HepG2 (cell line): ENCODE measurements around the gene RASA1. TPM values are rescaled to one million over a fixed set of nuclear protein-coding genes. Genes with fewer than 3 reads are reported as not detected.

Source experiments
- AKAP8 ChIP-seq: sonication (generic); formaldehyde crosslinking; IDR thresholded peaks from 2 replicates; pipeline ENCODE4 v1.5.1; 2020; ENCODE audit warnings: mild to moderate bottlenecking, missing genetic modification reagents
- HNF4A ChIP-seq: sonication (generic); formaldehyde crosslinking; IDR thresholded peaks from 2 replicates; pipeline ENCODE4 v1.4.0; 2020; ENCODE audit warnings: missing genetic modification reagents
- KLF9 ChIP-seq: IDR thresholded peaks from 2 replicates; pipeline ENCODE4 v1.6.1; 2016; ENCODE audit warnings: low read depth
- RFXAP ChIP-seq: sonication (generic); formaldehyde crosslinking; IDR thresholded peaks from 2 replicates; pipeline ENCODE4 v1.4.0; 2020; ENCODE audit warnings: missing genetic modification reagents, borderline replicate concordance
- RXRB ChIP-seq: IDR thresholded peaks from 2 replicates; pipeline ENCODE4 v1.6.1; 2016; ENCODE audit warnings: borderline replicate concordance, missing genetic modification reagents, missing compliant biosample characterization
- SMAD3 ChIP-seq: sonication (generic); formaldehyde crosslinking; IDR thresholded peaks from 2 replicates; pipeline ENCODE4 v1.4.0; 2020; ENCODE audit warnings: missing genetic modification reagents
- SOX13 ChIP-seq, 3 experiments: fragments of 450-650 bp in 1 of 3; sonication (generic) in 1 of 3; formaldehyde crosslinking in 1 of 3; IDR thresholded peaks in 2 of 3; conservative IDR thresholded peaks in 1 of 3; 2 replicates each; pipeline versions ENCODE4 v1.5.0 to v1.6.1; 2016 to 2020; ENCODE audit warnings: antibody characterized with exemption in 1 of 3, mild to moderate bottlenecking in 1 of 3, missing compliant biosample characterization in 1 of 3, missing genetic modification reagents in 1 of 3, moderate library complexity in 1 of 3
- SP5 ChIP-seq: IDR thresholded peaks from 2 replicates; pipeline ENCODE4 v1.6.1; 2016; ENCODE audit warnings: low read depth, borderline replicate concordance
- SRY ChIP-seq: sonication (generic); formaldehyde crosslinking; IDR thresholded peaks from 2 replicates; pipeline ENCODE4 v1.8.0; 2022; ENCODE audit warnings: mild to moderate bottlenecking, missing genetic modification reagents
- ZNF598 ChIP-seq: sonication (generic); formaldehyde crosslinking; IDR thresholded peaks from 2 replicates; pipeline ENCODE4 v1.5.1; 2020; ENCODE audit warnings: mild to moderate bottlenecking, missing genetic modification reagents, borderline replicate concordance
- ZNF605 ChIP-seq: sonication (generic); formaldehyde crosslinking; IDR thresholded peaks from 2 replicates; pipeline ENCODE4 v1.8.0; 2022; ENCODE audit warnings: mild to moderate bottlenecking, missing genetic modification reagents
- ZNF619 ChIP-seq: sonication (generic); formaldehyde crosslinking; IDR thresholded peaks from 2 replicates; pipeline ENCODE4 v1.4.0; 2020; ENCODE audit warnings: mild to moderate bottlenecking, missing genetic modification reagents
- ZNF670 ChIP-seq: sonication (generic); formaldehyde crosslinking; IDR thresholded peaks from 2 replicates; pipeline ENCODE4 v1.8.0; 2022; ENCODE audit warnings: mild to moderate bottlenecking, missing genetic modification reagents, borderline replicate concordance
- ZNF772 ChIP-seq: sonication (generic); formaldehyde crosslinking; IDR thresholded peaks from 2 replicates; pipeline ENCODE4 v1.5.0; 2020; ENCODE audit warnings: mild to moderate bottlenecking, missing genetic modification reagents
- ZSCAN31 ChIP-seq: sonication (generic); formaldehyde crosslinking; IDR thresholded peaks from 2 replicates; pipeline ENCODE4 v1.5.0; 2020; ENCODE audit warnings: low read depth, mild to moderate bottlenecking, missing genetic modification reagents
- polyA plus RNA-seq, 8 experiments: library from polyadenylated mRNA; depleted of rRNA in 3 of 8; stranded (reverse) in 7 of 8; unstranded in 1 of 8; fragments of >200 nt; fragmentation: Illumina TruSeq in 4 of 8; extraction: Trizol in 4 of 8; gene quantifications; 2 replicates each; pipeline versions ENCODE4 v1.2.1 to v1.2.3, GENCODE V29; 2011 to 2016; ENCODE audit warnings: low read depth in 4 of 8, missing spikeins in 1 of 8, mixed read lengths in 1 of 8; ENCODE audit not compliant: insufficient read depth in 1 of 8
- total RNA-seq, 5 experiments: library from RNA; depleted of rRNA; stranded (reverse); fragments of >200 nt; fragmentation: Illumina TruSeq; extraction: Trizol; gene quantifications; 2 replicates each; pipeline ENCODE4 v1.2.3, GENCODE V29; 2016; ENCODE audit warnings: low read depth in 1 of 5
- TF ChIP-seq, protein P1 (sequence below): sonication (generic); formaldehyde crosslinking; IDR thresholded peaks from 2 replicates; pipeline ENCODE4 v1.8.0; 2022; ENCODE audit warnings: missing genetic modification reagents, mild to moderate bottlenecking, borderline replicate concordance
- TF ChIP-seq, protein P2 (sequence below): sonication (generic); formaldehyde crosslinking; IDR thresholded peaks from 2 replicates; pipeline ENCODE4 v1.5.0; 2020; ENCODE audit warnings: mild to moderate bottlenecking, missing genetic modification reagents, borderline replicate concordance
- TF ChIP-seq, protein P3 (sequence below): sonication (generic); formaldehyde crosslinking; IDR thresholded peaks from 2 replicates; pipeline ENCODE4 v1.5.0; 2020; ENCODE audit warnings: missing genetic modification reagents

Gene RASA1
- total and polyA plus RNA-seq, 2 of the 13 experiments (the other 11 are each of a cell fraction or from before 2014, with no cell fraction given), result 19.5 to 20.5 TPM

DNA sequence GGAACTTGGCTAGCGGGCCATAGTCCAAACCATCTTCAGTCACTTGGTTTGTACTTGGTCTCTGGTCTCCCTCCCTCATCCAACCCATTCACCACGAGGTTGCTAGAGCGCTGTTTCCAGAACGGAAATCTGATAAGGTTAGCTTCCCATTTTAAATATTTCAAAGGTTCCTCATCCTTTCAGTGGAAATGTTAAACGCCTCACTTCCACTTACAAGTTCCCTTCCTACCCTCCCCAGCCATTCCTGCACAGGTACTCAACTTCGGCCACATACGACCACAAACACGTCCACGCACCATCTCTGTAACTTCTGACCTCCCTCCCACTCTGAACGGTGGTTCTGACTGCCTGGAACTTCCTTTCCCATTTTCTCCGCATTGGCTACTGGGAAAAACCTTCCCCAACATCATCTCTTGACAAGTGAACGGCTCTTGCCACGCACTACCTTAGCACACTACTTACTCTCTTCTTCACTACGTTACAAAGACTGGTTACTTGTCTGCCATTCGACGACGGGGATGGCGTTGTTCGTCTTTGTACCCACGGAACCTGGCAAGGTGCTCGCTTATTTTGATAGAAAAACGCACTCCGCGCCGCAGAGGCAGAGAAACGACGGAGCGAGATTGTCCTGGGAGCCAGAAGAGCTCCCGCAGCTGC lies 144.4 kb downstream of the RASA1 start (continued):
- TF ChIP-seq, protein P1, sequence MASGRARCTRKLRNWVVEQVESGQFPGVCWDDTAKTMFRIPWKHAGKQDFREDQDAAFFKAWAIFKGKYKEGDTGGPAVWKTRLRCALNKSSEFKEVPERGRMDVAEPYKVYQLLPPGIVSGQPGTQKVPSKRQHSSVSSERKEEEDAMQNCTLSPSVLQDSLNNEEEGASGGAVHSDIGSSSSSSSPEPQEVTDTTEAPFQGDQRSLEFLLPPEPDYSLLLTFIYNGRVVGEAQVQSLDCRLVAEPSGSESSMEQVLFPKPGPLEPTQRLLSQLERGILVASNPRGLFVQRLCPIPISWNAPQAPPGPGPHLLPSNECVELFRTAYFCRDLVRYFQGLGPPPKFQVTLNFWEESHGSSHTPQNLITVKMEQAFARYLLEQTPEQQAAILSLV, result 0 out of 2 replicates have a peak, but pooled peaks have one; percentile 7
- 0 out of 2 replicates have a peak, but pooled peaks have one; percentile 27 for TF ChIP-seq KLF9
- TF ChIP-seq, protein P2, sequence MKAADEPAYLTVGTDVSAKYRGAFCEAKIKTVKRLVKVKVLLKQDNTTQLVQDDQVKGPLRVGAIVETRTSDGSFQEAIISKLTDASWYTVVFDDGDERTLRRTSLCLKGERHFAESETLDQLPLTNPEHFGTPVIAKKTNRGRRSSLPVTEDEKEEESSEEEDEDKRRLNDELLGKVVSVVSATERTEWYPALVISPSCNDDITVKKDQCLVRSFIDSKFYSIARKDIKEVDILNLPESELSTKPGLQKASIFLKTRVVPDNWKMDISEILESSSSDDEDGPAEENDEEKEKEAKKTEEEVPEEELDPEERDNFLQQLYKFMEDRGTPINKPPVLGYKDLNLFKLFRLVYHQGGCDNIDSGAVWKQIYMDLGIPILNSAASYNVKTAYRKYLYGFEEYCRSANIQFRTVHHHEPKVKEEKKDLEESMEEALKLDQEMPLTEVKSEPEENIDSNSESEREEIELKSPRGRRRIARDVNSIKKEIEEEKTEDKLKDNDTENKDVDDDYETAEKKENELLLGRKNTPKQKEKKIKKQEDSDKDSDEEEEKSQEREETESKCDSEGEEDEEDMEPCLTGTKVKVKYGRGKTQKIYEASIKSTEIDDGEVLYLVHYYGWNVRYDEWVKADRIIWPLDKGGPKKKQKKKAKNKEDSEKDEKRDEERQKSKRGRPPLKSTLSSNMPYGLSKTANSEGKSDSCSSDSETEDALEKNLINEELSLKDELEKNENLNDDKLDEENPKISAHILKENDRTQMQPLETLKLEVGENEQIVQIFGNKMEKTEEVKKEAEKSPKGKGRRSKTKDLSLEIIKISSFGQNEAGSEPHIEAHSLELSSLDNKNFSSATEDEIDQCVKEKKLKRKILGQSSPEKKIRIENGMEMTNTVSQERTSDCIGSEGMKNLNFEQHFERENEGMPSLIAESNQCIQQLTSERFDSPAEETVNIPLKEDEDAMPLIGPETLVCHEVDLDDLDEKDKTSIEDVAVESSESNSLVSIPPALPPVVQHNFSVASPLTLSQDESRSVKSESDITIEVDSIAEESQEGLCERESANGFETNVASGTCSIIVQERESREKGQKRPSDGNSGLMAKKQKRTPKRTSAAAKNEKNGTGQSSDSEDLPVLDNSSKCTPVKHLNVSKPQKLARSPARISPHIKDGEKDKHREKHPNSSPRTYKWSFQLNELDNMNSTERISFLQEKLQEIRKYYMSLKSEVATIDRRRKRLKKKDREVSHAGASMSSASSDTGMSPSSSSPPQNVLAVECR, result peak; percentile 20; the same call in 1 of the 2 replicates
- TF ChIP-seq AKAP8 (CRISPR knock-in tag), result 0 out of 2 replicates have a peak, but pooled peaks have one; percentile 16
- TF ChIP-seq, protein P3, sequence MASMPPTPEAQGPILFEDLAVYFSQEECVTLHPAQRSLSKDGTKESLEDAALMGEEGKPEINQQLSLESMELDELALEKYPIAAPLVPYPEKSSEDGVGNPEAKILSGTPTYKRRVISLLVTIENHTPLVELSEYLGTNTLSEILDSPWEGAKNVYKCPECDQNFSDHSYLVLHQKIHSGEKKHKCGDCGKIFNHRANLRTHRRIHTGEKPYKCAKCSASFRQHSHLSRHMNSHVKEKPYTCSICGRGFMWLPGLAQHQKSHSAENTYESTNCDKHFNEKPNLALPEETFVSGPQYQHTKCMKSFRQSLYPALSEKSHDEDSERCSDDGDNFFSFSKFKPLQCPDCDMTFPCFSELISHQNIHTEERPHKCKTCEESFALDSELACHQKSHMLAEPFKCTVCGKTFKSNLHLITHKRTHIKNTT (CRISPR knock-in tag), result no peak
- peak; percentile 42 for TF ChIP-seq HNF4A (CRISPR knock-in tag)
- no peak for TF ChIP-seq ZNF598 (CRISPR knock-in tag)
- TF ChIP-seq SP5 (CRISPR knock-in tag), result 0 out of 2 replicates have a peak, but pooled peaks have one; percentile 15
- TF ChIP-seq SOX13 (IDR thresholded peaks at IDR 0.05), result no peak
- TF ChIP-seq SOX13 (CRISPR knock-in tag; conservative IDR thresholded peaks at IDR 0.05 in 1 of 2, IDR thresholded peaks at IDR 0.05 in 1 of 2), result no peak
- TF ChIP-seq ZNF670 (CRISPR knock-in tag), result peak; percentile 38; the same call in 1 of the 2 replicates
- TF ChIP-seq ZSCAN31 (CRISPR knock-in tag), result peak; percentile 76; the same call in 1 of the 2 replicates
- no peak for TF ChIP-seq ZNF619
- TF ChIP-seq RFXAP (CRISPR knock-in tag), result 0 out of 2 replicates have a peak, but pooled peaks have one; percentile 5
- peak; percentile 26; the same call in 1 of the 2 replicates for TF ChIP-seq ZNF772 (CRISPR knock-in tag)
- TF ChIP-seq RXRB, result 0 out of 2 replicates have a peak, but pooled peaks have one; percentile 15
- 0 out of 2 replicates have a peak, but pooled peaks have one; percentile 28 for TF ChIP-seq SRY (CRISPR knock-in tag)
- no peak; the same call in 1 of the 2 replicates for TF ChIP-seq SMAD3 (CRISPR knock-in tag)
- TF ChIP-seq ZNF605 (CRISPR knock-in tag), result peak; percentile 93; the same call in 1 of the 2 replicates
